Kidney epithelial cell (primary cell): Measurements from ENCODE around the gene MYOCOS. TPM values are rescaled to one million over a fixed set of nuclear protein-coding genes. Genes with fewer than 3 reads are reported as not detected.

Source experiments
- DNase-seq: peaks from one replicate; pipeline ENCODE4 v3.0.0-alpha.2; 2010; ENCODE audit warnings: low read depth
- H3K27me3 ChIP-seq: 2 replicates; pipeline ENCODE4 v1.6.0; 2011; ENCODE audit warnings: low read length; ENCODE audit not compliant: control insufficient read depth, insufficient read depth
- H3K36me3 ChIP-seq: 2 replicates; pipeline ENCODE4 v1.5.1; 2011; ENCODE audit warnings: low read length; ENCODE audit not compliant: control insufficient read depth, insufficient read depth
- H3K4me3 ChIP-seq: 2 replicates; pipeline ENCODE4 v1.5.1; 2011; ENCODE audit warnings: low read depth, mild to moderate bottlenecking, control low read depth, low read length
- total RNA-seq: library from RNA; depleted of rRNA; stranded (reverse); fragments of >200 nt; gene quantifications from 2 replicates; pipeline ENCODE4 v1.2.3, GENCODE V29; 2015
- TF ChIP-seq, protein P1 (sequence below): IDR thresholded peaks from 2 replicates; pipeline ENCODE4 v1.5.1; 2011; ENCODE audit warnings: mild to moderate bottlenecking, moderate library complexity, low read length, control low read depth, inconsistent platforms; ENCODE audit not compliant: insufficient read depth, poor library complexity, severe bottlenecking

MYOCOS gene
- total RNA-seq, 1 donor from 2014 or later: not detected

GRCh38 chr1:171666114-171666769 lies 44.2 kb downstream of the MYOCOS start:
- H3K4me3 ChIP-seq: no peak overlapping the region
- no peaks in the 10 kb centered on the region for H3K36me3 ChIP-seq
- H3K27me3 ChIP-seq: no peaks in the 10 kb centered on the region
- TF ChIP-seq, protein P1, sequence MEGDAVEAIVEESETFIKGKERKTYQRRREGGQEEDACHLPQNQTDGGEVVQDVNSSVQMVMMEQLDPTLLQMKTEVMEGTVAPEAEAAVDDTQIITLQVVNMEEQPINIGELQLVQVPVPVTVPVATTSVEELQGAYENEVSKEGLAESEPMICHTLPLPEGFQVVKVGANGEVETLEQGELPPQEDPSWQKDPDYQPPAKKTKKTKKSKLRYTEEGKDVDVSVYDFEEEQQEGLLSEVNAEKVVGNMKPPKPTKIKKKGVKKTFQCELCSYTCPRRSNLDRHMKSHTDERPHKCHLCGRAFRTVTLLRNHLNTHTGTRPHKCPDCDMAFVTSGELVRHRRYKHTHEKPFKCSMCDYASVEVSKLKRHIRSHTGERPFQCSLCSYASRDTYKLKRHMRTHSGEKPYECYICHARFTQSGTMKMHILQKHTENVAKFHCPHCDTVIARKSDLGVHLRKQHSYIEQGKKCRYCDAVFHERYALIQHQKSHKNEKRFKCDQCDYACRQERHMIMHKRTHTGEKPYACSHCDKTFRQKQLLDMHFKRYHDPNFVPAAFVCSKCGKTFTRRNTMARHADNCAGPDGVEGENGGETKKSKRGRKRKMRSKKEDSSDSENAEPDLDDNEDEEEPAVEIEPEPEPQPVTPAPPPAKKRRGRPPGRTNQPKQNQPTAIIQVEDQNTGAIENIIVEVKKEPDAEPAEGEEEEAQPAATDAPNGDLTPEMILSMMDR: no peak
- DNase-seq: no peak

DNA sequence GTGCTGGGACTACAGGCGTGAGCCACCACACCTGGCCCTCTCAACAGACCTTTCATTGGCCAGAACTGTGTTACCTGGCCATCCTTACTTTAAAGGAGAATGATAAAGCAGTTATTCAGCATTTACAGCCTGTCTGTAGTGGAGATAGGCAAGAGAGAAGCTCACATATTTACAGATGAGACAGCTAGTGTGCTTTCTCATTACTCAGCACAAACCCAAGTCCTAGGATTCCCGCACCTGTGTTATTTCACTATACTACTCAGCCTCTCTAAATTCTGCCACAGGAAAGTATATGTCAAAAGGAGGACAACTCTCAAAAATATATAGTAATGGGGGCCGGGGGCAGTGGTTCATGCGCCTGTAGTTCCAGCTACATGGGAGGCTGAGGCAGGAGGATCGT lies 46.3 kb downstream of the MYOCOS start:
- H3K27me3 ChIP-seq: no peaks in the 10 kb centered on the region
- DNase-seq: no peak
- H3K36me3 ChIP-seq: no peaks in the 10 kb centered on the region
- TF ChIP-seq, protein P1: no peak
- no peak overlapping the region for H3K4me3 ChIP-seq

- TF ChIP-seq, protein P1: no peak
- H3K4me3 ChIP-seq: no peak overlapping the region
- no peak for DNase-seq
- H3K27me3 ChIP-seq: no peaks in the 10 kb centered on the region
- no peaks in the 10 kb centered on the region for H3K36me3 ChIP-seq
Observed at GRCh38 chr1:171670739-171671138, 48.7 kb downstream of the MYOCOS start.

GRCh38 chr1:171674431-171675405 lies 52.7 kb downstream of the MYOCOS start:
- TF ChIP-seq, protein P1: no peak
- Histone ChIP-seq H3K27me3 (no peaks in the 10 kb centered on the region), H3K4me3 (no peak overlapping the region), H3K36me3 (no peaks in the 10 kb centered on the region)
- no peak for DNase-seq

Other genes with a start within 250 kb of the MYOCOS start
- 95.3 and 96.7 TPM in 2 replicates for gene PRRC2C, start 136.7 kb upstream of the MYOCOS start, total RNA-seq
- not detected in 2 replicates for gene MYOC, start 30.4 kb downstream of the MYOCOS start, total RNA-seq
- 5.4 and 7.7 TPM in 2 replicates for gene VAMP4, start 119.8 kb downstream of the MYOCOS start, total RNA-seq
- 35.1 and 37.9 TPM in 2 replicates for gene METTL13, start 159.4 kb downstream of the MYOCOS start, total RNA-seq
- gene DNM3, start 219.3 kb downstream of the MYOCOS start, total RNA-seq: 1.6 and 2.7 TPM in 2 replicates